T follicular helper cell (primary cell): ENCODE measurements around the gene KCNG2.
"Not testable (repeated sequence)": the region's sequence is repeated elsewhere in the genome, so short reads cannot be mapped to it uniquely, and the experiment has no call there.

Experiments
- DNase-seq: peaks from one replicate; pipeline ENCODE4 v3.0.0-alpha.2; 2020; ENCODE audit warnings: low read depth

KCNG2 gene

DNA sequence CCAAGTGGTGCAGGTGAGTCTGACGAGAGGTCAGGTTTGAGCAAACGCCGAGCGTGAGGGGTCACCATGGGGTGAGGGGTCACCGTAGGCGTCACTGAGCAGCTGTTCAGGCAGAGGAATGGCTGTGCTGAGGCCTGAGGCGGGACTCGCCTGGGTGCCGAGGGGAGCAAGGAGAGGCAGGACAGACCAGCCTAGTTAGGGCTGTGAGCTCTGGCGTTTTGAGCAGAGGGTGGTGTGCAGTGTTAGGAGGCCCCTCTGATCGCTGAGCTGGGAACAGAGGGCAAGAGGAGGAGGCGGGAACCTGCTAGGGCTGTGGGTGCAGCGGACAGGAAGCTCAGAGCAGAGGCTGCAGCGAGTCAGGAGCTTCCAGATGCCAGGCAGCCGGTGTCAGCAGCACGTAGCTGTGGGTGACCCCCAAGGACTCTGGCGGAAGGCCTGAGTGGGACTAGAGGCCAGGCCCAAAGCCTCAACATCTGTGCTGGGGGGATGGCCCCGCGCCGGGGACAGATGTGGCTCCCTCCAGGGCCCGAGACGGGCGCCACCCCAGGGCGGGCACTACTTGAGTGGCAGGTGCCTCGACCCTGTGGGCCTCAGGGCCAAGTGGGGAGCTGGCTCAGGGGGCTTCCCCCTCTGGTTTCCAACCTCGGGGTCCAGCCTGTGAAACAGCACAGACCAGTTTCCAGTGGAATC lies 55.7 kb downstream of the KCNG2 start:
- no peak for DNase-seq

- no peak for DNase-seq
Observed at GRCh38 chr18:79853993-79854364, 56.2 kb downstream of the KCNG2 start.

- no peak for DNase-seq
Observed at GRCh38 chr18:79855147-79855933, 57.6 kb downstream of the KCNG2 start.

GRCh38 chr18:79856119-79857007 lies 58.6 kb downstream of the KCNG2 start:
- no peak for DNase-seq

DNA sequence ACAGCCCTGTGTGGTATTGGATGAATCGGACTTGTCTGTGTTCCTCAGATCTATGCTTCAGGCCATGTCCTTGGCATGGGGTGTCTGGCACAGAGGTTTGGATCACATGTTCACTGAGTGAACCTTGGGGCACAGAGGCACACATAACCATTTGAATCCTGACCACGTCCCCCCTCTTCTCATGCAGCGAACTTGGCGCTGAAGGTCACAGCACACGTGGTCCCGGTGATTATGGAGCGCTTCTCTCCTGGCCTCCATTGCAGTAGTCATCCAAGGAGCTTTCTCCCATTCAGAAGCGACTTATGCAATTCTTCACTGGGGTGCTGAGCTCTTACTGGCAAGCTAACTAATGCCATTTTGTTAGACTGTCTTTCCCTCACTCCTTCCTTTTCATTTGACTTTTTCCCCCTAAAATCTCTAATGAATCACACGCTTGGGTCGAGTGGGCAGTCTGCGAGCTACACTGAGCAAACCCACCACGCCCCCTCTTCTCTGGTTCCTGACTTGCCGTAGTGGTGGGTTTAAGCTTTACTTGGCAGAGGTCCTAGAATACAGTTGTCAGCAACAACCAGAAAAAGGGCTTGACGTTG lies 59.4 kb downstream of the KCNG2 start:
- no peak for DNase-seq

DNA sequence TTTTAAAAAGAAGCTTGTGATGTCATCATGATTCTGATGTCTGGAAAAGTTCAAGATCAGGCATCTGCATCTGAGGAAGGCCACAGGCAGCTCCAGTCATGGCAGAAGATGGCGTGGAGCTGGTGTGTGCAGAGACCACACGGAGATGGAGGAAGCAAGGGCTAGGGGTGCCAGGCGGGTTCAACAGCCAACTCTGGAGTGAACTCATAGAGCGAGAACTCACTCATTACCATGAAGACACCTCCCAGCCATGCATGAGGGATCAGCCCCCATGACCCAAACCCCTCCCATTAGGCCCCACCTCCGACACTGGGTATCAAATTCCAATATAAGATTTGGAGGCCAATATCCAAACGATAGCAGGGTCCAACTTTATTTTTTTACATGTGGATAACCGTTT lies 61.6 kb downstream of the KCNG2 start:
- no peak for DNase-seq

GRCh38 chr18:79861687-79862086 lies 63.9 kb downstream of the KCNG2 start:
- no peak for DNase-seq

DNA sequence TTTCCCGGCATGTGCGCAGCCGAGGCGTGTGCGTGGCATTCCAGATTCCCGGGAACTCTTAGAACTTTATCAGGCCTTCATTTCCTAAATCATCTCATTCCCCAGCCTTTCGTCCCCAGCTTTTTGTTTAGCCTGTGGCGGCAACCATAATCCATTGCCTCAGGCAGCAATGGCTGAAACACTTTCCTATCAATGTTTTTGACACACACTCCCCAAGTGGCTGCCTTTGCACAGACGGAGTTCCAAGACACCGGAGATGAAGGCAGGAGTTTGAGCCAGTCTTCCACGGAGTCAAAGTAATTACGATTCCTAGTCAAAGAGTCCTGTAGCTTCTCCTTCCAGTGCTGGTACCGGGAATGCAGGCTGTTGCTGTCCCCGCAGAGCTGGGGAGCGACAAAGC lies 64.8 kb downstream of the KCNG2 start:
- no peak for DNase-seq

DNA sequence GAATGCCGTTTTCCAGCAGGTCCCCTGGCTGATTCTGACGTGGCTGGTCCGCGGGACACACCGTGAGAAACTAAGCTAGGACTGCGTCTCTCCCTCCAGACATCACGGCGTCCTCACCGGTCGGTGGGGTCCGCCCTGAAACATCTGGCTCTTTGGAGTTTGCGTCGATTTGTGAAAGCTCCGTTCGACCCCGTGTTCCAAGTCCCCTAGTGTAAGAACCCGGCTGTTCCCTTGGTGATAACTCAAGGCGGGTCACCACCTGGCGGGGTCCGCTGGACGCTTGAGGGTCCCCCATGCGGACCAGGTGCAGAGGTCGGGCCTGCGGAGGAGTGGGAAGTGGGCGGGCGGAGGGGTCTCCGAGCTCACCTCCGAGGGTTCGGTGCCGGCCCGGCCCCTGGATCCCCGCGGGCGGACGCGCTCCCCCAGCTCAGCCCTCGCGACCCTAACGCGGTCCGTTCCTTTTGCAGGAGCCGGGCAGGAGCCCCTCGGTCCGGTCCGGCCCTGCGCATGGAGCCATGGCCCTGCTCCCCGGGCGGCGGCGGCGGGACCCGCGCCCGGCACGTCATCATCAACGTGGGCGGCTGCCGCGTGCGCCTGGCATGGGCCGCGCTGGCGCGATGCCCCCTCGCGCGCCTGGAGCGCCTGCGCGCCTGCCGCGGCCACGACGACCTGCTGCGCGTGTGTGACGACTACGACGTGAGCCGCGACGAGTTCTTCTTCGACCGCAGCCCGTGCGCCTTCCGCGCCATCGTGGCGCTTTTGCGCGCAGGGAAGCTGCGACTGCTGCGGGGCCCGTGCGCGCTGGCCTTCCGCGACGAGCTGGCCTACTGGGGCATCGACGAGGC lies 65.6 kb downstream of the KCNG2 start:
- no peak for DNase-seq

- no peak for DNase-seq
Observed at GRCh38 chr18:79864006-79864725, 66.4 kb downstream of the KCNG2 start.

DNA sequence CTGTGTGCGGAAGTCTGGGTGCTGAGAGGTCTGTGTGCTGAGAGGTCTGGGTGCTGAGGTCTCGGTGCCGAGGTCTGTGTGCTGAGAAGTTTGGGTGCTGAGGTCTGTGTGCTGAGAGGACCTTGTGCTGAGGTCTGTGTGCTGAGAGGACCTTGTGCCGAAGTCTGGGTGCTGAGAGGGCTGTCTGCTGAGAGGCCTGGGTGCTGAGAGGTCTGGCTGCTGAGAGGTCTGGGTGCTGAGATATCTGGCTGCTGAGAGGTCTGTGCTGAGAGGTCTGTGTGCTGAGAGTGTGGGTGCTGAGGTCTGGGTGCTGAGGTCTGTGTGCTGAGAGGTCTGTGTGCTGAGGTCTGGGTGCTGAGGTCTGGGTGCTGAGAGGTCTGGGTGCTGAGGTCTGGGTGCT lies 67.2 kb downstream of the KCNG2 start:
- DNase-seq: not testable (repeated sequence)

- DNase-seq: not testable (repeated sequence)
Observed at GRCh38 chr18:79865951-79866350, 68.2 kb downstream of the KCNG2 start.

- no peak for DNase-seq
Observed at GRCh38 chr18:79866889-79867574, 69.3 kb downstream of the KCNG2 start.

DNA sequence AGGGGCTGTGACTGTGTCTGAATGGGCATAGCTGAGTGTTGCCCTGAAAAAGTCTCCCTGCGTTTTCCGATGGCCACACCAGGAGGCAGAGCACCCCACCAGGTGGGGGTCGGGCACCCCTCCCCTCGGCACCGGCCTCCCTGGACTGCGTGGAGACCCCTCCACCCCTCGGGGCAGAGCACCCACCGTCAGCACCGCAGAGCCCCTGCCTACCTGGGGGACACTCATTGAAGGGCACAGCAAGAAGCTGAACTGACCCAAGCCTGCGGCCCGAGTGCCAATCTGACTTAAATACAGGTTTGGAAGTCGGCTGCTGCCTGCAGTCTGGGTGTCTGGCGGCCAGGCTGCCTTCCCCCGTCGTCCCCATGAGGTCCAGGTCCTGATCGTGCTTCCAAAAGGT lies 69.9 kb downstream of the KCNG2 start:
- DNase-seq: no peak

DNA sequence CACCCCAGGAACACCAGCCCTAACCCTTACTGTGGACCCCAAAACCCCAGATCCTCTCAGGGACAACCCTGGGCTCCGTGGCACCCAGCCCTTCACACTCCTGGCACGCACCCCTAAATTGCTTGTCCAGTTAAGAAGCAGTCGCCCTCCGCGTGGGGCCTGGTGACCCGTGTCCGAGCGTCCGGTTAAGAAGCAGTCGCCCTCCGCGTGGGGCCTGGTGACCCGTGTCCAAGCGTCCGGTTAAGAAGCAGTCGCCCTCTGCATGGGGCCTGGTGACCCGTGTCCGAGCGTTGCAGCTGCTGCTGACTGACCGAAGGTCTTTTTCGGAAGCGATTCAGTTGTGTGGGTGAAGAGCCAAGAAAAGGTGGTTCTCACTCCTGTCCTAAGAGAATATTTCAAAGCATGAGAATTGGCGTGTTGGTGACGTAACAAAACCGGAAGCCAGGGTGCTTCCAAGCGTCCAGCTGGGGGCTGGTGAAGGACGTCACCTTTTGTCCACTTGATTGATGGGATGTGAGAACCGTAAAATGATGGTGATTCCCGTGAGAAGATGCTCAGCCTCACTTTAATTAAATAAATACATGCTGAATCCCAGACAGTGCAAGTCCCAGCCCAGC lies 70.5 kb downstream of the KCNG2 start:
- no peak for DNase-seq

- no peak for DNase-seq
Observed at GRCh38 chr18:79868811-79869541, 71.2 kb downstream of the KCNG2 start.

DNA sequence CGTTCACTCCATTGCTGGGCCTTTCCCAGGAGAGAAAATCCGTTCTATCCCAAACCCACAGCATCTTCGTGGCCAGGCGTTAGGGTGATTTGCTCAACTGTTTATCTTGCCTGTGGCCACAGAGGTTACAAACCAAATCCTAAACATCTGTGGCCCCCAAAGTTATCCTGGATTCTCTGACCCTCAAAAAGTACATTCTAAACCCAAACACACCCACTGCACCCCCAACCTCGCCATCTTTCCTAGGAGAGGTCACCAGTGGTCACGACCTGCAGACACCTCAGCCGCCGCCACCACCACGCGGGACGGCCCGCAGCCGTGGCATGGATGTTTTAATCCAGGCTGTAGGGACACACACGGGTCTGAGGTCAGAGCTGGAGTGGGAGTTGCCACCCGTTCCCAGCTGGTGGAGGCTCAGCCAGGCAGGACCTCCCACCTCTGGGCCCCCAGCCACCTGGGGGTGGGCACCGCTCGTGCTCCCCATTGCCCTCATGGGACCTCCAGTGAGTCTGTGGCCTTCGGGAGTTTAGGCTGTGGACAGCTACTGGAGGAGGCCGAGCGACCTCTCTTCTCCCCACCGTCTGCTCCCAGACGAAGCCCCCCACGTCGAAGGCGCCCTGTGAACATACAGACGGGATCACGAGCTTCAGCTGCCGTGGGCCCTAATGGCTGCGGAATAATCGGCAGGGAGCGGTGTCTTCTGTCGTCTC lies 72.0 kb downstream of the KCNG2 start:
- no peak for DNase-seq
